ENCODE results near the gene SLC15A3. TPM values are rescaled to one million over a fixed set of nuclear protein-coding genes. Genes with fewer than 3 reads are reported as not detected.
A peak's percentile ranks its signal among the peaks of the same experiment; 100 is the strongest.

Gene SLC15A3
- total and polyA plus RNA-seq, 8 donors: 2.0 to 25.3 (median 6.1) TPM

DNA sequence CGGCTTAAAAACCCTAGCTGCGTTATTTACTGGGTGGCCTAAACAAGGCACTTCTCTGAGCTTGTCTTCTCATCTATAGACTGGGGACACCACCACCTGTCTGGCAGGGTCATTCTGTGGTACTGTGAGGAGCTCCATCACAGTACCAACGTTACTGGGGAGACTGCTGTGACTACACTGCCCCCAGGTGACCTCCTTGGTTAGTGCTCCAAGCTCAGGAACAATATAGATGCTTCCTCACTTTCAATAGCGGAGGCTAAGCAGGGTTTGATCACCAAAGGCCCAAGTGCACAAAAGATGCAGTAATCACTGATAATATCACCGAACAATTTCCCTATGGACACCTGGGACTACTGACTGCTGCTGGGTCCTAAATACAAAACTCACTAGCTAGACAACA, 64.4 kb downstream of the SLC15A3 start:
- FAIRE-seq (no peak), DNase-seq (peak in 1 of 6 donors; percentile 44), ATAC-seq (peak; percentile 77 to 96 (median 95))
- peaks cover 0 to 6% (median 0%) of the 10 kb centered on the region in 3 donors for H3K36me3 ChIP-seq
- WGBS, 2 donors: 50 to 52% methylated on average over 5 of the region's 5 CpGs
- H3K27me3 ChIP-seq: no peaks in the 10 kb centered on the region
- no peak overlapping the region for H3K4me3 ChIP-seq
- H3K9me3 ChIP-seq: no peaks in the 10 kb centered on the region
- no peak overlapping the region for H3K27ac ChIP-seq
- no peaks in the 10 kb centered on the region for H3K4me1 ChIP-seq
- intact Hi-C loops (cut with DNase I): no loop called here
- TF ChIP-seq, protein P1, sequence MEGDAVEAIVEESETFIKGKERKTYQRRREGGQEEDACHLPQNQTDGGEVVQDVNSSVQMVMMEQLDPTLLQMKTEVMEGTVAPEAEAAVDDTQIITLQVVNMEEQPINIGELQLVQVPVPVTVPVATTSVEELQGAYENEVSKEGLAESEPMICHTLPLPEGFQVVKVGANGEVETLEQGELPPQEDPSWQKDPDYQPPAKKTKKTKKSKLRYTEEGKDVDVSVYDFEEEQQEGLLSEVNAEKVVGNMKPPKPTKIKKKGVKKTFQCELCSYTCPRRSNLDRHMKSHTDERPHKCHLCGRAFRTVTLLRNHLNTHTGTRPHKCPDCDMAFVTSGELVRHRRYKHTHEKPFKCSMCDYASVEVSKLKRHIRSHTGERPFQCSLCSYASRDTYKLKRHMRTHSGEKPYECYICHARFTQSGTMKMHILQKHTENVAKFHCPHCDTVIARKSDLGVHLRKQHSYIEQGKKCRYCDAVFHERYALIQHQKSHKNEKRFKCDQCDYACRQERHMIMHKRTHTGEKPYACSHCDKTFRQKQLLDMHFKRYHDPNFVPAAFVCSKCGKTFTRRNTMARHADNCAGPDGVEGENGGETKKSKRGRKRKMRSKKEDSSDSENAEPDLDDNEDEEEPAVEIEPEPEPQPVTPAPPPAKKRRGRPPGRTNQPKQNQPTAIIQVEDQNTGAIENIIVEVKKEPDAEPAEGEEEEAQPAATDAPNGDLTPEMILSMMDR (IDR thresholded peaks at IDR 0.05): peak in 3 of 4 donors; percentile 13 to 29 (median 23)

Other genes with a start within 250 kb of the SLC15A3 start
- gene MS4A18, start 227.5 kb downstream of the SLC15A3 start, total RNA-seq: not detected
- not detected for gene MS4A18, start 227.5 kb downstream of the SLC15A3 start, polyA plus RNA-seq
- under 1 TPM in 1 of 6 donors, not detected in 5; 0.09 TPM for gene MS4A15, start 195.3 kb downstream of the SLC15A3 start, total RNA-seq
- gene MS4A15, start 195.3 kb downstream of the SLC15A3 start, polyA plus RNA-seq: not detected
- not detected for gene MS4A10, start 166.8 kb downstream of the SLC15A3 start, total RNA-seq
- not detected for gene MS4A10, start 166.8 kb downstream of the SLC15A3 start, polyA plus RNA-seq
- gene CCDC86, start 110.1 kb downstream of the SLC15A3 start, total RNA-seq: 10 to 100 TPM in 4 of 6 donors, 1 to 10 TPM in 2; 6.3 to 16.9 (median 11.0) TPM
- 10 to 100 TPM; 10.5 to 20.8 TPM for gene CCDC86, start 110.1 kb downstream of the SLC15A3 start, polyA plus RNA-seq
- under 1 TPM; 0.09 to 0.67 (median 0.28) TPM for gene PTGDR2, start 96.2 kb downstream of the SLC15A3 start, total RNA-seq
- 1 to 10 TPM; 1.4 to 5.7 TPM for gene PTGDR2, start 96.2 kb downstream of the SLC15A3 start, polyA plus RNA-seq
- not detected for gene ZP1, start 84.6 kb downstream of the SLC15A3 start, total RNA-seq
- 1 to 10 TPM in 1 of 2 donors, under 1 TPM in 1; 0.34 to 1.5 TPM for gene ZP1, start 84.6 kb downstream of the SLC15A3 start, polyA plus RNA-seq
- 10 to 100 TPM; 33.9 to 50.1 (median 45.5) TPM for gene PRPF19, start 45.6 kb downstream of the SLC15A3 start, total RNA-seq
- 10 to 100 TPM; 44.2 to 50.1 TPM for gene PRPF19, start 45.6 kb downstream of the SLC15A3 start, polyA plus RNA-seq
- gene TMEM109, start 38.0 kb downstream of the SLC15A3 start, total RNA-seq: 10 to 100 TPM; 35.1 to 51.9 (median 40.0) TPM
- 10 to 100 TPM; 28.2 to 53.0 TPM for gene TMEM109, start 38.0 kb downstream of the SLC15A3 start, polyA plus RNA-seq
- gene TMEM132A, start 27.7 kb downstream of the SLC15A3 start, total RNA-seq: 10 to 100 TPM in 2 of 6 donors, 1 to 10 TPM in 4; 3.1 to 36.7 (median 3.6) TPM
- gene TMEM132A, start 27.7 kb downstream of the SLC15A3 start, polyA plus RNA-seq: 10 to 100 TPM in 1 of 2 donors, 1 to 10 TPM in 1; 5.9 to 12.1 TPM
- gene CD6, start 19.5 kb upstream of the SLC15A3 start, total RNA-seq: 1 to 10 TPM in 4 of 6 donors, under 1 TPM in 2; 0.23 to 2.3 (median 1.2) TPM
- under 1 TPM; 0.65 to 0.96 TPM for gene CD6, start 19.5 kb upstream of the SLC15A3 start, polyA plus RNA-seq
- 1 to 10 TPM in 1 of 6 donors, under 1 TPM in 5; 0.08 to 1.1 (median 0.30) TPM for gene CD5, start 150.3 kb upstream of the SLC15A3 start, total RNA-seq
- under 1 TPM; 0.23 to 0.31 TPM for gene CD5, start 150.3 kb upstream of the SLC15A3 start, polyA plus RNA-seq
- 10 to 100 TPM; 12.1 to 25.7 (median 17.5) TPM for gene VPS37C, start 209.2 kb upstream of the SLC15A3 start, total RNA-seq
- gene VPS37C, start 209.2 kb upstream of the SLC15A3 start, polyA plus RNA-seq: 10 to 100 TPM; 15.0 to 16.3 TPM